Endothelial cell of umbilical vein (primary cell): Measurements from ENCODE around the gene DET1. TPM values are rescaled to one million over a fixed set of nuclear protein-coding genes. Genes with fewer than 3 reads are reported as not detected.

Source experiments
- BruUV-seq: library from RNA; stranded (reverse); fragments of 400-500 nt; replicated peaks from 2 replicates; lab custom pipeline; 2021; lab: Mats Ljungman, UMichigan
- CTCF ChIA-PET: fragments of 300-600, 350-600 bp; sonication (Branson Sonifier 250); formaldehyde crosslinking; loops from one replicate; lab custom pipeline; 2021; ENCODE audit warnings: antibody characterized with exemption, inconsistent platforms; lab: Charles Lee
- POLR2A ChIA-PET: fragments of 300-600, 350-600 bp; sonication (Branson Sonifier 250); formaldehyde crosslinking; loops from one replicate; lab custom pipeline; 2021; ENCODE audit warnings: antibody characterized with exemption, inconsistent platforms; lab: Charles Lee
- DNase-seq: peaks from one replicate; pipeline ENCODE4 v3.0.0-alpha.2; 2011; ENCODE audit warnings: low read depth, low spot score
- FAIRE-seq: peaks from 2 replicates; lab custom pipeline; 2011; peaks lifted over from hg19 to GRCh38; lab: Jason Lieb, UNC
- H2AFZ ChIP-seq: 2 replicates; pipeline ENCODE4 v1.6.0; 2012; ENCODE audit warnings: low read depth, low read length, control low read depth, inconsistent platforms
- H3K27ac ChIP-seq: 2 replicates; pipeline ENCODE4 v1.5.1; 2011; ENCODE audit warnings: low read depth, mild to moderate bottlenecking, control low read depth, low read length, moderate library complexity; ENCODE audit not compliant: insufficient read depth
- H3K27me3 ChIP-seq, 2 experiments: 2 replicates each; pipeline versions ENCODE4 v1.6.0 to v1.6.1; 2011; ENCODE audit warnings: low read length in 2 of 2, mixed read lengths in 1 of 2; ENCODE audit not compliant: control insufficient read depth in 2 of 2, insufficient read depth in 2 of 2
- H3K36me3 ChIP-seq, 2 experiments: 2 replicates in 1 of 2; 3 replicates in 1 of 2; pipeline ENCODE4 v1.5.1; 2011; ENCODE audit warnings: low read length in 2 of 2, mild to moderate bottlenecking in 1 of 2, moderate library complexity in 1 of 2; ENCODE audit not compliant: control insufficient read depth in 2 of 2, insufficient read depth in 2 of 2; ENCODE audit errors: extremely low read depth in 1 of 2
- H3K4me1 ChIP-seq: 3 replicates; pipeline ENCODE4 v1.5.1; 2011; ENCODE audit warnings: mild to moderate bottlenecking, low read length; ENCODE audit not compliant: control insufficient read depth, insufficient read depth; ENCODE audit errors: extremely low read depth
- H3K4me2 ChIP-seq: 2 replicates; pipeline ENCODE4 v1.6.1; 2011; ENCODE audit warnings: low read length, control low read depth, mixed read lengths; ENCODE audit not compliant: insufficient read depth
- H3K4me3 ChIP-seq, 3 experiments: fragments of 200-600 bp in 1 of 3; sonication (generic), shearing (Covaris generic) in 1 of 3; replicated peaks in 1 of 3; 2 replicates each; pipeline ENCODE4 v1.5.1; 2011 to 2016; ENCODE audit warnings: control low read depth in 3 of 3, low read length in 3 of 3, mild to moderate bottlenecking in 2 of 3, inconsistent platforms in 1 of 3, low read depth in 1 of 3, moderate library complexity in 1 of 3; ENCODE audit not compliant: insufficient read depth in 1 of 3
- H3K79me2 ChIP-seq: 2 replicates; pipeline ENCODE4 v1.6.0; 2012; ENCODE audit warnings: low read length, inconsistent platforms; ENCODE audit not compliant: control insufficient read depth, insufficient read depth
- H3K9ac ChIP-seq: replicated peaks from 2 replicates; pipeline ENCODE3; 2011; ENCODE audit warnings: low read length, control low read depth; ENCODE audit not compliant: insufficient read depth; ENCODE audit errors: extremely low read depth
- H3K9me1 ChIP-seq: replicated peaks from 3 replicates; pipeline ENCODE4 v1.6.0; 2011; ENCODE audit warnings: mild to moderate bottlenecking, low read length; ENCODE audit not compliant: control insufficient read depth, insufficient read depth; ENCODE audit errors: extremely low read depth
- H3K9me3 ChIP-seq: replicated peaks from 2 replicates; pipeline ENCODE4 v1.5.1; 2012; ENCODE audit warnings: low read length, inconsistent platforms; ENCODE audit not compliant: control insufficient read depth, insufficient read depth
- H4K20me1 ChIP-seq: replicated peaks from 2 replicates; pipeline ENCODE3; 2011; ENCODE audit warnings: mild to moderate bottlenecking, low read length; ENCODE audit not compliant: control insufficient read depth, insufficient read depth; ENCODE audit errors: extremely low read depth
- EZH2 ChIP-seq: IDR thresholded peaks from 2 replicates; pipeline ENCODE4 v1.6.1; 2012; ENCODE audit warnings: borderline replicate concordance, low read depth, mild to moderate bottlenecking, moderate library complexity, low read length, inconsistent platforms; ENCODE audit not compliant: severe bottlenecking
- FOS ChIP-seq: IDR thresholded peaks from 2 replicates; pipeline ENCODE4 v1.6.1; 2011; ENCODE audit warnings: mild to moderate bottlenecking, low read length, moderate library complexity, borderline replicate concordance; ENCODE audit not compliant: insufficient read depth
- GATA2 ChIP-seq: IDR thresholded peaks from 2 replicates; pipeline ENCODE4 v1.7.0; 2011; ENCODE audit warnings: low read depth, mild to moderate bottlenecking, moderate library complexity, mixed read lengths, low read length; ENCODE audit not compliant: insufficient read length, insufficient read depth
- JUN ChIP-seq: IDR thresholded peaks from 2 replicates; pipeline ENCODE4 v1.6.1; 2011; ENCODE audit warnings: borderline replicate concordance, low read depth; ENCODE audit not compliant: insufficient read length, insufficient read depth
- MYC ChIP-seq: IDR thresholded peaks from one replicate; pipeline ENCODE4 v1.6.1; 2011; ENCODE audit warnings: mild to moderate bottlenecking, low read depth, low read length
- POLR2A ChIP-seq: IDR thresholded peaks from 2 replicates; pipeline ENCODE4 v1.6.1; 2012; ENCODE audit warnings: low read depth, mild to moderate bottlenecking, control low read depth, low read length
- POLR2AphosphoS5 ChIP-seq: IDR thresholded peaks from 2 replicates; pipeline ENCODE4 v1.6.1; 2012; ENCODE audit warnings: low read depth, mild to moderate bottlenecking, control low read depth, low read length, moderate library complexity; ENCODE audit not compliant: insufficient read depth
- dilution Hi-C: fragments of 300-500 bp; cut with MboI; formaldehyde crosslinking; loops from one replicate; pipeline ENCODE4 v1.15.0; 2019; ENCODE audit warnings: low sequenced_read_pairs; ENCODE audit not compliant: extremely low pct_ligation_motif_present
- intact Hi-C: fragments of 100-400 bp; cut with micrococcal nuclease; formaldehyde crosslinking; loops from one replicate; pipeline ENCODE4 v1.10.0; 2022
- polyA plus RNA-seq, 4 experiments: library from polyadenylated mRNA; depleted of rRNA in 3 of 4; stranded (reverse) in 3 of 4; unstranded in 1 of 4; fragments of >200 nt; gene quantifications; 2 replicates each; pipeline versions ENCODE4 v1.2.1 to v1.2.3, GENCODE V29; 2011 to 2012; ENCODE audit warnings: missing spikeins in 1 of 4
- total RNA-seq: library from RNA; stranded (reverse); gene quantifications from 2 replicates; pipeline ENCODE4 v1.2.3, GENCODE V29; 2021
- TF ChIP-seq, protein P1 (sequence below): IDR thresholded peaks from 2 replicates; pipeline ENCODE4 v1.6.1; 2011; ENCODE audit not compliant: insufficient read depth, insufficient read length
- TF ChIP-seq, protein P2 (sequence below), 2 donors: IDR thresholded peaks; 1 replicate in 1 of 2; 2 replicates in 1 of 2; pipeline ENCODE4 v1.5.1; 2011; ENCODE audit warnings: low read length in 2 of 2, mild to moderate bottlenecking in 2 of 2, moderate library complexity in 2 of 2, control low read depth in 1 of 2, inconsistent platforms in 1 of 2, low read depth in 1 of 2; ENCODE audit not compliant: insufficient read depth in 1 of 2; ENCODE audit errors: extremely low read depth in 1 of 2

Gene DET1
- total and polyA plus RNA-seq, 2 donors (not counting 3 experiments of a cell fraction or from before 2014, with no cell fraction given) = 5.2 to 5.6 TPM

DNA sequence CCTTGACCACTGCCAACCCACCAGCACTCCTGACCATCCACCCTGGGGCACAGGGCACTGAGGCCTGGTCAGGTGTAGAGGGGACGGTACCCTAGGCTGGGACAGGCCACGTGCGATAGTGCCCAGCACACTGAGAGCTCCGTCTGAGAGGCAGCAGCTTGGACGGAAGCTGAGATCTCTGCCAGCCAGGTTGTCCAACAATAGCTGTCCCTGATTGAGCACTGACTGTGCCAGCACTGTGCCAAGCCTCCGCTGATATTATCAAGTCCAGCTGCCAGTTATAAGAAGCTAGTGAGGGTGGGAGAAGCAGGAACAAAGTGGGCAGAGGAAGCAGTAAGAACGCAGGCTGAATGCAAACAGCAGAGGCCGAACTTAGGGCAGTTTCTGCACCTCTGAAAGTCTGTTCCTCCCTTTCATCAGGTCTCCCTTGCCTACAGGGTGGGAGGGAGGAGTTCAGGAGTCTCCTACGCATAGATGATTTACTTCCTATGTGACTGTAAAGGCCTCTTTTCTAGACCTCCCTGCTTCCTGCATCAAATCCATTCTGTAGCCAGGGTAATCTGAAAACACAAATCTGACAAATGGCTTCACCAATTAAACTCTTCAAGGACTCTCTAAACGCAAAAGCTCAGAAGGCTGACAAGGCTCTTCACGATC is 49.2 kb downstream of the DET1 start:
- Histone ChIP-seq H3K4me3 (no peak overlapping the region), H3K27me3 (no peaks in the 10 kb centered on the region), H3K4me1 (no peaks in the 10 kb centered on the region), H2AFZ (no peak overlapping the region), H3K79me2 (no peaks in the 10 kb centered on the region), H3K27ac (no peak overlapping the region), H3K4me2 (no peak overlapping the region), H3K9me1 (no peaks in the 10 kb centered on the region), H3K9ac (no peak overlapping the region), H4K20me1 (no peaks in the 10 kb centered on the region), H3K36me3 (no peaks in the 10 kb centered on the region), H3K9me3 (no peaks in the 10 kb centered on the region)
- DNase-seq (no peak), FAIRE-seq (no peak)
- ChIA-PET POLR2A (no interaction called here), CTCF (no interaction called here)
- intact Hi-C loops (no loop called here), dilution Hi-C loops (no loop called here)
- no TSS peak for BruUV-seq
- TF ChIP-seq JUN = no peak
- no peak for TF ChIP-seq FOS
- TF ChIP-seq, protein P1, sequence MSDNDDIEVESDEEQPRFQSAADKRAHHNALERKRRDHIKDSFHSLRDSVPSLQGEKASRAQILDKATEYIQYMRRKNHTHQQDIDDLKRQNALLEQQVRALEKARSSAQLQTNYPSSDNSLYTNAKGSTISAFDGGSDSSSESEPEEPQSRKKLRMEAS = no peak
- TF ChIP-seq GATA2 = no peak
- TF ChIP-seq POLR2A = no peak
- no peak for TF ChIP-seq MYC
- TF ChIP-seq EZH2 = no peak
- TF ChIP-seq, protein P2, sequence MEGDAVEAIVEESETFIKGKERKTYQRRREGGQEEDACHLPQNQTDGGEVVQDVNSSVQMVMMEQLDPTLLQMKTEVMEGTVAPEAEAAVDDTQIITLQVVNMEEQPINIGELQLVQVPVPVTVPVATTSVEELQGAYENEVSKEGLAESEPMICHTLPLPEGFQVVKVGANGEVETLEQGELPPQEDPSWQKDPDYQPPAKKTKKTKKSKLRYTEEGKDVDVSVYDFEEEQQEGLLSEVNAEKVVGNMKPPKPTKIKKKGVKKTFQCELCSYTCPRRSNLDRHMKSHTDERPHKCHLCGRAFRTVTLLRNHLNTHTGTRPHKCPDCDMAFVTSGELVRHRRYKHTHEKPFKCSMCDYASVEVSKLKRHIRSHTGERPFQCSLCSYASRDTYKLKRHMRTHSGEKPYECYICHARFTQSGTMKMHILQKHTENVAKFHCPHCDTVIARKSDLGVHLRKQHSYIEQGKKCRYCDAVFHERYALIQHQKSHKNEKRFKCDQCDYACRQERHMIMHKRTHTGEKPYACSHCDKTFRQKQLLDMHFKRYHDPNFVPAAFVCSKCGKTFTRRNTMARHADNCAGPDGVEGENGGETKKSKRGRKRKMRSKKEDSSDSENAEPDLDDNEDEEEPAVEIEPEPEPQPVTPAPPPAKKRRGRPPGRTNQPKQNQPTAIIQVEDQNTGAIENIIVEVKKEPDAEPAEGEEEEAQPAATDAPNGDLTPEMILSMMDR (IDR thresholded peaks at IDR 0.05; ENCODE audit: extremely low read depth in 1 of 2, insufficient read depth in 1 of 2, low read depth in 1 of 2, low read length in 2 of 2) = no peak
- TF ChIP-seq POLR2AphosphoS5 = no peak
